SK-N-SH (cell line): ENCODE results near the gene RNF32. TPM values are rescaled to one million over a fixed set of nuclear protein-coding genes. Genes with fewer than 3 reads are reported as not detected.
A peak's percentile ranks its signal among the peaks of the same experiment; 100 is the strongest.

Experiments used
- CTCF ChIA-PET: fragments of 300-600, 350-600 bp; formaldehyde crosslinking; extraction: SDS; loops from one replicate; lab custom pipeline; 2021; lab: Yijun Ruan, JAX
- POLR2A ChIA-PET: fragments of 350-600 bp; sonication (Branson Sonifier 250); formaldehyde crosslinking; extraction: SDS; loops from one replicate; lab custom pipeline; 2020; ENCODE audit warnings: antibody characterized with exemption, inconsistent platforms; lab: Yijun Ruan, JAX
- DNase-seq: peaks from one replicate; pipeline ENCODE4 v3.0.0; 2012
- H2AFZ ChIP-seq: fragments of 200-600 bp; sonication (generic); 2 replicates; pipeline ENCODE4 v1.8.1; 2016; ENCODE audit warnings: antibody characterized with exemption, mild to moderate bottlenecking, low read depth
- H3F3A ChIP-seq: fragments of 200-600 bp; sonication (generic); replicated peaks from 2 replicates; pipeline ENCODE3; 2016; ENCODE audit warnings: antibody characterized with exemption, mild to moderate bottlenecking; ENCODE audit not compliant: insufficient read depth
- H3K27ac ChIP-seq, 2 experiments: fragments of 200-500 bp in 1 of 2; fragments of 200-600 bp in 1 of 2; sonication (Bioruptor generic) in 1 of 2; sonication (generic), shearing (Covaris generic) in 1 of 2; 2 replicates each; pipeline versions ENCODE4 v1.5.1 to v1.6.1; 2014 to 2016; ENCODE audit warnings: low read depth in 2 of 2, inconsistent platforms in 1 of 2, low read length in 1 of 2, mild to moderate bottlenecking in 1 of 2, mixed read lengths in 1 of 2
- H3K27me3 ChIP-seq: fragments of 200-600 bp; sonication (generic), shearing (Covaris generic); 2 replicates; pipeline ENCODE4 v1.6.1; 2016; ENCODE audit warnings: mixed run types; ENCODE audit not compliant: insufficient read depth
- H3K36me3 ChIP-seq, 2 experiments: fragments of 200-500 bp in 1 of 2; fragments of 200-600 bp in 1 of 2; sonication (Bioruptor generic) in 1 of 2; sonication (generic) in 1 of 2; replicated peaks in 1 of 2; 2 replicates each; pipeline versions ENCODE3 to v1.5.1; 2014 to 2016; ENCODE audit warnings: low read length in 1 of 2, mild to moderate bottlenecking in 1 of 2; ENCODE audit not compliant: insufficient read depth in 2 of 2, control insufficient read depth in 1 of 2
- H3K4me1 ChIP-seq, 2 experiments: fragments of 200-500 bp in 1 of 2; fragments of 200-600 bp in 1 of 2; sonication (Bioruptor generic) in 1 of 2; sonication (generic), shearing (Covaris generic) in 1 of 2; 2 replicates each; pipeline versions ENCODE4 v1.5.1 to v1.6.1; 2014 to 2016; ENCODE audit warnings: low read depth in 1 of 2, low read length in 1 of 2, mixed run types in 1 of 2; ENCODE audit not compliant: insufficient read depth in 2 of 2, control insufficient read depth in 1 of 2
- H3K4me2 ChIP-seq: fragments of 200-600 bp; sonication (generic), shearing (Covaris generic); 2 replicates; pipeline ENCODE4 v1.6.1; 2017; ENCODE audit warnings: mixed run types
- H3K4me3 ChIP-seq, 2 experiments: fragments of 200-500 bp in 1 of 2; fragments of 200-600 bp in 1 of 2; sonication (Bioruptor generic) in 1 of 2; sonication (generic), shearing (Covaris generic) in 1 of 2; 2 replicates each; pipeline versions ENCODE4 v1.5.1 to v1.8.1; 2014 to 2016; ENCODE audit warnings: low read depth in 2 of 2, inconsistent platforms in 1 of 2, low read length in 1 of 2, mild to moderate bottlenecking in 1 of 2, mixed read lengths in 1 of 2, moderate library complexity in 1 of 2
- H3K79me2 ChIP-seq: fragments of 200-600 bp; sonication (generic); 2 replicates; pipeline ENCODE4 v1.8.1; 2017; ENCODE audit warnings: mild to moderate bottlenecking; ENCODE audit not compliant: insufficient read depth
- H3K9ac ChIP-seq: fragments of 200-600 bp; sonication (generic); 2 replicates; pipeline ENCODE4 v1.6.1; 2017; ENCODE audit warnings: mixed run types
- H3K9me2 ChIP-seq: fragments of 200-600 bp; sonication (generic); 2 replicates; pipeline ENCODE4 v1.6.1; 2017; ENCODE audit warnings: mixed run types
- H3K9me3 ChIP-seq: fragments of 200-600 bp; sonication (generic); 2 replicates; pipeline ENCODE4 v1.6.1; 2017; ENCODE audit warnings: mixed run types, mild to moderate bottlenecking, moderate library complexity
- H4K20me1 ChIP-seq: fragments of 200-600 bp; sonication (generic); 2 replicates; pipeline ENCODE4 v1.6.1; 2017; ENCODE audit warnings: mild to moderate bottlenecking, mixed run types; ENCODE audit not compliant: insufficient read depth
- CTCF ChIP-seq: fragments of 200-600 bp; sonication (generic); IDR thresholded peaks from 2 replicates; pipeline ENCODE4 v1.6.1; 2017; ENCODE audit warnings: antibody characterized with exemption, mild to moderate bottlenecking, moderate library complexity
- ELF1 ChIP-seq: IDR thresholded peaks from 2 replicates; pipeline ENCODE4 v1.4.0; 2012
- FOSL2 ChIP-seq: IDR thresholded peaks from 2 replicates; pipeline ENCODE4 v1.4.0; 2012; ENCODE audit warnings: low read depth, mild to moderate bottlenecking, moderate library complexity, borderline replicate concordance
- GATA2 ChIP-seq: sonication (generic); formaldehyde crosslinking; IDR thresholded peaks from 2 replicates; pipeline ENCODE4 v1.5.0; 2020; ENCODE audit warnings: mild to moderate bottlenecking, missing genetic modification reagents
- JUND ChIP-seq: IDR thresholded peaks from 2 replicates; pipeline ENCODE4 v1.4.0; 2012
- POLR2AphosphoS5 ChIP-seq: IDR thresholded peaks from 2 replicates; pipeline ENCODE4 v1.6.1; 2012; ENCODE audit warnings: low read depth, low read length
- RCOR1 ChIP-seq: fragments of 150-350 bp; IDR thresholded peaks from 2 replicates; pipeline ENCODE4 v1.6.1; 2017; ENCODE audit warnings: antibody characterized with exemption, low read length
- REST ChIP-seq: IDR thresholded peaks from 2 replicates; pipeline ENCODE4 v1.6.1; 2012; ENCODE audit warnings: mild to moderate bottlenecking, low read depth, low read length, moderate library complexity
- RFX5 ChIP-seq: IDR thresholded peaks from 2 replicates; pipeline ENCODE4 v1.6.1; 2012; ENCODE audit warnings: mild to moderate bottlenecking, improper control_type of control experiment, low read length
- RXRA ChIP-seq: IDR thresholded peaks from 2 replicates; pipeline ENCODE4 v1.4.0; 2012; ENCODE audit warnings: low read depth, mild to moderate bottlenecking, borderline replicate concordance
- TAF1 ChIP-seq: IDR thresholded peaks from 2 replicates; pipeline ENCODE4 v1.6.1; 2012; ENCODE audit warnings: low read depth, mild to moderate bottlenecking, low read length, moderate library complexity, borderline replicate concordance
- TEAD4 ChIP-seq: IDR thresholded peaks from 2 replicates; pipeline ENCODE4 v1.4.0; 2012; ENCODE audit warnings: mild to moderate bottlenecking, borderline replicate concordance; ENCODE audit not compliant: insufficient read depth
- USF2 ChIP-seq: fragments of 150-350 bp; IDR thresholded peaks from 2 replicates; pipeline ENCODE4 v1.6.1; 2017; ENCODE audit warnings: antibody characterized with exemption, low read length, low read depth, borderline replicate concordance
- WGBS: methylation state at CpG from one replicate; pipeline ENCODE4 v1.1.6; 2017; ENCODE audit warnings: low lambda C conversion rate; 5-methylcytosine and 5-hydroxymethylcytosine counted together
- polyA plus RNA-seq, 3 experiments: library from polyadenylated mRNA; depleted of rRNA; stranded (reverse); fragments of >200 nt; gene quantifications; 2 replicates each; pipeline ENCODE4 v1.2.3, GENCODE V29; 2012

Gene RNF32
- polyA plus RNA-seq, 1 of the 3 experiments (the other 2 are of a cell fraction) = 2.3 TPM

GRCh38 chr7:156607332-156608172, 33.0 kb upstream of the RNF32 start:
- CTCF ChIA-PET = no interaction called here
- peaks cover 0 to 6% of the 10 kb centered on the region in 2 experiments; a peak in 1 of 4 replicates for H3K4me1 ChIP-seq
- no peak for TF ChIP-seq TAF1
- no peak for TF ChIP-seq GATA2 (CRISPR knock-in tag)
- no peak for TF ChIP-seq CTCF
- no peak for TF ChIP-seq POLR2AphosphoS5
- TF ChIP-seq RFX5 = no peak
- TF ChIP-seq ELF1 = no peak
- TF ChIP-seq JUND = no peak
- no peak for TF ChIP-seq RCOR1
- TF ChIP-seq USF2 = no peak
- no peak for TF ChIP-seq TEAD4
- no peak for TF ChIP-seq RXRA
- TF ChIP-seq FOSL2 = no peak
- TF ChIP-seq, all 33 proteins: peak for 0
- peak overlapping the region; percentile 10; the same call in 1 of the 2 replicates for H2AFZ ChIP-seq
- no peaks in the 10 kb centered on the region for H3F3A ChIP-seq
- no peaks in the 10 kb centered on the region for H3K36me3 ChIP-seq
- H3K4me2 ChIP-seq = peak overlapping the region; percentile 82
- peaks cover 13% of the 10 kb centered on the region; the same call in 1 of the 2 replicates for H3K27me3 ChIP-seq
- H3K9me2 ChIP-seq = no peaks in the 10 kb centered on the region
- H3K79me2 ChIP-seq = no peaks in the 10 kb centered on the region
- DNase-seq = peak; percentile 77
- H3K9ac ChIP-seq = no peak overlapping the region
- POLR2A ChIA-PET = no interaction called here
- 29% methylated on average over 38 of the region's 84 CpGs for WGBS
- H4K20me1 ChIP-seq = no peaks in the 10 kb centered on the region
- peak overlapping the region; percentile 51 to 55 for H3K4me3 ChIP-seq
- H3K9me3 ChIP-seq = no peaks in the 10 kb centered on the region
- no peak overlapping the region for H3K27ac ChIP-seq

- no peaks in the 10 kb centered on the region for H3K9me2 ChIP-seq
- H3K4me2 ChIP-seq = peak overlapping the region; percentile 82
- no peaks in the 10 kb centered on the region for H3K9me3 ChIP-seq
- no peak overlapping the region for H3K27ac ChIP-seq
- no peaks in the 10 kb centered on the region for H3K79me2 ChIP-seq
- H2AFZ ChIP-seq = no peak overlapping the region
- peak; percentile 79 for DNase-seq
- no peak for TF ChIP-seq CTCF
- no peak for TF ChIP-seq RCOR1
- no peak for TF ChIP-seq REST
- peak overlapping the region; percentile 51 to 55; a peak in 3 of 4 replicates for H3K4me3 ChIP-seq
- H3K4me1 ChIP-seq = peaks cover 0 to 6% of the 10 kb centered on the region in 2 experiments; a peak in 1 of 4 replicates
- H3K9ac ChIP-seq = no peak overlapping the region
- H3F3A ChIP-seq = no peaks in the 10 kb centered on the region
- ChIA-PET POLR2A (no interaction called here), CTCF (no interaction called here)
- peaks cover 13% of the 10 kb centered on the region; the same call in 1 of the 2 replicates for H3K27me3 ChIP-seq
- no peaks in the 10 kb centered on the region for H3K36me3 ChIP-seq
- no peaks in the 10 kb centered on the region for H4K20me1 ChIP-seq
- 47% methylated on average over 16 of the region's 17 CpGs for WGBS
Measured at GRCh38 chr7:156608173-156608478, 32.4 kb upstream of the RNF32 start.
